ENCODE results near the gene CES2.

The CES2 gene

DNA sequence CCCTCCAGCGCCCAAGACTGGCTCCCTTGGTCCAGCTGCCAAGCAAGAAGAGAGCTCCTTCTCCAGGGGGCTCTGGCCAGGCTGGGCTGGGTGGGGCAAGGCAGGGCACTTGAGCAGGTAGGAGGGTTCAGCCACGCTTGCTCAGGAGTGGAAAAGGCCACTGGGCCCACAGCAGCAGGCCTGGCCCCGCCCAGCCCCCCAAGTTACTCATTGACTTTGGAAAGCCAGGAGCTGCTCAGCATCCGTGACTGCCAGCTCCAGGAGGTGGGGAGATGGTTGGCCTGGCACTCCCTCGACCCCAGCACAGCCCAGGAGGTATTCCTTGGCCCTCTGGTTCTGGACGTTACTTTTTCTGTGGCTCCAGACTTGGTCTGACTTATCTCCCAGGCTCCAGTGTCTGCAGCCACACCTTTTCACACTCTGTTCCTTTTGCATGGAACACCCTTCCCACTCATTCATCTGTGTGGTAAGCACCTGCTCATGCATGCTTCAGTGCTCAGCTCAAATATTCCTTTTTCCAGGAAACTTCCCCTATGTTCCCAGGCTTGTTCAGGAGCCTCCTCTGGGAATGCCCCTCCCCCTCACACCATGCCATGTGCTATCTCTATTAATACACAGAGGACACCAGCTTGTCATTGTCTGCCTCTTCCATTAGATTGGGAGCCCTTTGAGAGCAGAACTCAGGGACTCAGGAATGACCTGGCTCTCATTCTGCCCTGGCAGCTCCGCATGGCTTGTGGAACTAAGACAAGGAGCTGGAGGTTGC lies 16.3 kb upstream of the CES2 start, which contains the start of gene CDH16:
Gene CDH16, minus strand, starts transcription at position 83 of the 766 bp plus-strand sequence. CDS start 820 bp downstream, outside the sequence.
- DNase-seq (ENCODE audit: low read depth in 2 of 2): no peak

DNA sequence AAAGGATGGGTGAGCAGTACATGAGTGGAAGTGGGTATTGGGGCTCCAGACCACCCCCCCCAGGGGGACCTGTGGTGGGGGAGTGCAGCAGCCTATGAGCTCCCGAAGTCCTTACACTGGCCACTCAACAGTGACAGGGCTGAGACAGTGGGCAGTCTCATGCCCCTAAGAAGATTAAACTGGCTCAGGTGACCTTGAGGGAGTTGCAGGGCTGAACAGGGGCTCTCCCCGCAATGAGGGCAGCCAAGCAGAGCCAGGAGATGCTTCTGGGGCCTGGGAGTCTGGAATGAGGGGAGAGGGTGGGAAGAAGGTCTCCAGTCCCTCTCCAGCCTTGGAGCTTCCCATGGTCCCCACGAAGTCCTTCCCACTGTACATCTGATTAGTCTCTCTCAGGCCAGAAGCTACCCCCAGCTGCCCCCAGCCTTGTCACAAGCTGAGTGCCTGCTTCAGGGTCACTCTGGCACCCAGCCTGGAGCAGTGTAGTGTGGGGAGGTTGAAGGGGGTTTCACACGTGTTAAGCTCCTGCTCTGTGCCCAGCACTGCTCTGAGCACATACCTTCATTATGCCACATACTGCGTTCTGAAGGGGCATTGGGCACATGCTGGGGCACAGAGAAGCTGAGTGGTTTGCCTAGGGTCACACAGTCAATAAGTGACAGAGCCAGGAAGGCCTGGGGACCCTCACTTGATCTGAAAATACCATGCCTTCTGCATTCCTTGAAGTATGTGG lies 15.6 kb upstream of the CES2 start:
- DNase-seq (ENCODE audit: low read depth in 2 of 2): no peak

DNA sequence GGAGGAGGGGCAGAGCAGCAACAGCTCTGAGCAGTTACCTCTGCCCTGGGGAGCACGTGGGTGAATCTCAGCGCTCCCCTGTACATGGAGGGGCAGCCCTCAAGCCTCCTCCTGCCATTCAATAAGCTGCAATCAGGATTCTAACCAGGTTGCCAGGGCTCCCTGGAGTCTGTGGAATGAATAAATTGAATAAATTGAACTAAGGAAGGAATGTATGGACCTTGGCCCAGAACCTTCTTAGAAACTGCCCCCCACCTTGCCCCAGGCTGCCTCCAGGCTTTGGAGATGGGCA lies 15.1 kb upstream of the CES2 start:
- no peak for DNase-seq (ENCODE audit: low read depth in 2 of 2)

DNA sequence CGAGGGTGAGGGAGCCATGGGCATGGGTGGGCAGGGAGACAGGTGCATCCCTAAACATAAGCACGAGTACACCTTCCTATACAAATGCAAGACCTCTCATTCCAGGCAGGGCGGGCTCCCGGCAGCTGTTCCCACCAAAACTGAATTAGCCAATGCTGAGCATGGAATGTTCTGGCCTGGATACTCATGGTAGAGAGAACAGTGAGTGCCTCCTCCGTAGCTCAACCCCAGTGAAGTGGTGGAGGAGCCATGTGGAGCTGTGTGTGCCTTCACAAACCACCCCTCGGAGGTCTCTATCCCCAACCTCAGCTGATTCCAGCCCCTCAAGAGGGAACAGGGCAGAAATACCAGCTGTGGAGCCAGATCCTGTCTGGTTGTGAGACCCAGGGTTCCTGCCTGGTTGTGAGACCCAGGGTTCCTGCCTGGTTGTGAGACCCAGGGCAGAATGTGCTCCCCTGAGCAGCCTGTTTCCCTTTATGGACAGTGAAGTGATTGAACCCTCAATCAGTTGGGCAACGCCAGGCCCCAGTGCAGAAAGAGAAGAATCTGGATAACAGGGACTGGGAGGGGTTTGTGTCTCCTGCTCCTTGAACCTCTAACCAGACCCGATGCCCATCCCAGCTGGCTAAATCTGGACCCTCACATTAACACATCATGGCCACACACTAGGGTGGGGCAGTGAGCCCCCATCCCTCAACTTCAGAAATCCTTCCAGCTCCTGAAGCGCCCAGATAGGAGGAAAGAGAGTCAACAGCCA lies 14.2 kb upstream of the CES2 start:
- DNase-seq (ENCODE audit: low read depth in 2 of 2): no peak

DNA sequence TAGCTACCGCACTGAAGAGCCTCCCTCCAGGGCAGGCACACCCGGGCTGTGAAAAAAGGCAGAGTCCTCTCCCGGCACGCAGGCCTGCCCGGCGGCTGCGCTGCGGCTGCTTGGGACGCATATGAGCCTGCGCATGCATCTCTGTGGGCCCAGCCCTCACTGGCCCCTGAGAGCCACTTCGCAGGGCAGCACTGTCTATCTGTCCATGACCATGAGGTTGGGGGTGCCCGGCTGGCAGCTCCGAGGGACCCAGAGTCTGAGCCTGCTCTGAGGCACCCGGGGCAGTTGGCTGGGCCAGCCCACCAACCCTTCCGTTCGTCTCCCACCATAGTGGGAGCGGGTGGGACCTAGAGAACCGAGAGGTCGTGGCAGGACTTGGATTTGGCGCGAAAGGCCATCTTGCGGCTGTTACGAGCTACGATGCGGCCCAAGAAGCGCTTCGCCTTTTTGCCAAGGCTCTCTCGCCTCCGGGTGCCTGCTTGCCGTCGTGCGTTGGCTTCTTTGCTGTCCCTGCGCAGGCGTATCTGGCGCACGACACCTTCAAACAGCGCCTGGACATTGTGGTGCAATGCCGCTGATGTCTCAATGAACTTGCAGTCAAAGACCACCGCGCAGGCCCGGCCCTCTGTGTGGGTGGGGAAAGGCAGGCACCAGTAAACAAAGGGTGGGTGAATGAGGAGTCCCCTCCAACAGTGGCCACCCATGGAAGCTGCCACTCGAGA lies 13.4 kb upstream of the CES2 start:
- no peak for DNase-seq (ENCODE audit: low read depth in 2 of 2)

DNA sequence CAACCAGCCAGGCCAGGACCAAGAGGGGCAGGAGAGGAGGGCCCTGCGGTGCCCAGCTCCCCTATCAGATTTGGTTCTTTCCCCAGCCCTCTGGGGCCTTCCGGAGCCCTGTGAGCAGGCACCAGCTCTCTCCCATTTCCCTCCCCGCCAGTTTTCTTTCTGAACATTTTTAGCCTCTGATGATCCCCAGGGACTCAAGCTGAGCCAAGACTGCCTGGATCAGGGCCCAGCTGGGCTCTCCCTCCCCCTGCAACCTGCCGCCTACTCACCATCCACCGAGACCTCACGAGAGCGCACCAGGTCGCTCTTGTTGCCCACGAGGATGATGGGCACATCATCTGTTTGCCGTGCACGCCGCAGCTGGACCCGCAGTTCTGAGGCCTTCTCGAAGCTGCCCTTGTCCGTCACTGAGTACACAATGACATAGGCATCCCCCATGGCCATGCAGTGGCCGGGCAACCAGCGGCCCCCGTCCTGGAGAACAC lies 12.0 kb upstream of the CES2 start:
- DNase-seq (ENCODE audit: low read depth in 2 of 2): no peak

DNA sequence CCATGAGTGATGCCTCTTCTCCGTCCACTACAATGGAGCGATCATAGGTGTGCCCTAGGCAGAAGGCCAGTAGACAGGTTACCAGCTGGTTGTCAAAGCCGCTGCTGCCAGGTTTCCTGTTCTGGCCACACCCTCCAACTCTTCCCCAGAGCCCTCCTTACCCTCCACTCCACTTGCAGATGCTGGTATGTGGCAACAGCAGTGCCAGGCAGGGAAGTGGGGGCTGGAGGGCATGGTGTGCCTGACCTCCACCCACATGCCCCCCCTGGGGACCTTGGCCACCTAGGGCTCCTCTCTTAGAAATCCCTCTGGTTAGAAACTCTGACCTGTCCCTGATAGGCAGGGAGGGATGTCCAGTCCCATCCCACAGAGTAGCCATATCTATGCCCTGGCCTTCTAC lies 11.4 kb upstream of the CES2 start:
- no peak for DNase-seq (ENCODE audit: low read depth in 2 of 2)

DNA sequence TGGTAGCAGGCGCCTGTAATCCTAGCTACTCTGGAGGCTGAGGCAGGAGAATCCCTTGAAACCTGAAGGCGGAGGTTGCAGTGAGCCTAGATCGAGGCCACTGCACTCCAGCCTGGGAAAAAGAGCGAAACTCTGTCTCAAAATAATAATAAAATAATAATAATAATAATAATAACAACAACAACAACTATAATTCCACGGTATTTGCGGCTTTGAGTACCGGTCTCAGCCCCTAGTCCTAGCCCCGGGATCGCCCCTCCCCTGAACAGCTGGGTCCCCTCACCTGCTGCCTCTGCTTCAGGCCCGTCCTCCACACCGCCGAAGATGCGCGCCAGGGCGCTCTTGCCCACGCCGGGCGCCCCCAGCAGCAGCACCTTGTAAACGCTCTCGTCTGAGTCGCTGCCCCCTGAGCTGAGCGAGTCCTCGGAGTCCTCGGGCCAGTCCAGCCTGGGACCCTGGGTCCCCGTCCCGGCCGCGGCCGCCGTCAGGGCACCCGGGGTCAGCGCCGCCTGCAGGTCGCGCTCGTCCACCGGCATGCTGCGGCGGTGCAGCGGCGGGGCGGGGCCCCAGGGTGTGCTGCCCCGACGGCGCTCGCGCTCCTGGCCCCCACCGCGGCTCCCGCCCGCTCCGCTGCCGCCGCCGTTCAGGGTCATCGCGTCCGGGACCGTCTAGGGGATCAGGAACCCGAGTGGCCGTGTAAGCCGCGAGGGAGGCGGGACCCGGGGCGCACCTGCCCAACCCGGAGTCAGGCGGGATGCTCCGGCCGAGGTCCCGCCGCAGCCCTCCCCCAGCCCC lies 10.6 kb upstream of the CES2 start:
- no peak for DNase-seq (ENCODE audit: low read depth in 2 of 2)

DNA sequence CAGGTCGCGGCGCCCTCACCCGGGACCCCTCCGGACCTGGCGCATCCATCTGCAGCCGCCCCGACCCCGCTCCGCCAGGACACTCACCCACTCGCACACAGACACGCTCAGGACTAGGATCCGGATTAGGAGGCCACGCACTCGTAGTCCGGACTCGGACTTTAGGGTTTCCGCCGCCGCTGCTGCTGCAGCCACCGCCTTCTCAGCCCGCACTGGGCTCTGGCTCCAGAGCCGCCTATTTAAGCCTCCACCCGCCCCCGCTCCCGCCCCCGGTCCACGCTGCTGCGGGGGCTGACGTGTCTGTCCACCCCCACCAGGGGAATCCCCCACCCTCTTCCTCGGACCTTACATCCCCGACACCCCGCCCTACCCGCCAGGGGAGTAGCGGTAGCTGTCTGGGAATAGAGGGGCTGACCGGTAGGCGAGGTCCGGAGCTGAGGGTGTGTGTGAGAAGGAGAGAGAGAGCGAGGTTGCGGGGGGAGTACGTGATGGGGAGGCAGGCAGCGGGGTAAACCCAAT lies 9.9 kb upstream of the CES2 start, which contains the start of gene RRAD:
Gene RRAD, minus strand, starts transcription at position 214 of the 519 bp plus-strand sequence. CDS start 356 bp downstream, outside the sequence.
- DNase-seq (ENCODE audit: low read depth in 2 of 2): no peak

DNA sequence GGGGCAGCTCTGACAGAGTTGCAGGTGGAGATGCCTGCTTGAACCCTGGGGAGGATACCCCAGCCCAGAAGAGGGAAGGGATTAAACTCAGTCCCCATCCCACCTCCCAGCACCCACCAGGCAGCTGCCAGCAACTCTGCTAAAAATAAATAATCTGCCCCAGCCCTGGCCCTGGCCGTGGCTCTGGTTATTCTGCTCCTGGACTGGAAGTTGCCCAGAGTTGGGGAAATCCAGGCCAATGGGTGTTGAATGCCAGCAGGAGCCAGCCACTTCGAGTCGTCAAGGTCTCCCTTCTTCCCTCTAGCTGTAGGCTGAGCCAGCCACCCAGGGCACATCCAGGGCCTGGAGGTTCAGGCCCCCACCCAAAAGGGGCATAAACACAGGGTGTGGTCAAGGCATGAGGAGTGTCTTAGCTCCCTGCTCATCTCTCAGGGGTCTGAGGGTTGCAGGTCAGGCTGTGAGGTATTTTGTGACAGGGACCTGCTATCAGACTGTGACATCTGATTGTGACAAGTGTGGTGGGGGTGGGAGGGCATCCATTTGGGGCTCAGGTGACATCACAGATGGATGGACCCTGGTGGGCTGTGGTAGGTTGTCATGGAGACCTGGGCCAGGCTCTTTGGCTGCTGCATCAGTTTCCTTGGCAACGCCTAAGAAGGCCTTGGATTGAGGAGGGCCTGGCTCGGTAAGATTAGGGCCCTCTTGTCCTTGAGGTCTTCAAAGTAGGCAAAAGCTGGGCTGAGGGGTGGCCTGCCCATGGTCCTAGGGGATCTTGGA lies 9.0 kb upstream of the CES2 start:
- DNase-seq (ENCODE audit: low read depth in 2 of 2): no peak

DNA sequence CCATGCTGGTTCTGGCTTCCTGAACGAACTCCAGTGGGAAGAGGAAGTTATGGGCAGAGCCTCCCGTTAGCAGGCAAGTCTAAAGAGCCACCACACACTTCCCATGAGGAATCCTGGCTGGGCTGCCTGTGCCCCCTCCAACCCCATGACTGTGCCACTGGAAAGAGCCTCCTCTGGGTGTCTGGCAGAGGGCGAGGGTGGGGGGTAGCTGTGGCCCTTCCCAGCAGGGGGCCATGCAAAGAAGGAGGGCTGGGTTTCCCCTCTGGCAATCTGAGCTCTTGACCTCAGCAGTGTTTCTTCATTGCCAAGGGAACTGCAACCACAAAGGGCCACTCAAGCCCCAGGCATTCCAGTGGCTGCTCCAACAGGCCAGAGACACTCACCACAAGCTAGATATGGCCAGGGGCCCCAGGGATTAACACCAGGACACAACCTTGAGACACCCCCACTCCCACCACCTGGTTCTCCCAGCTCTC lies 8.3 kb upstream of the CES2 start:
- DNase-seq (ENCODE audit: low read depth in 2 of 2): peak in 1 of 2 experiments; percentile 20

DNA sequence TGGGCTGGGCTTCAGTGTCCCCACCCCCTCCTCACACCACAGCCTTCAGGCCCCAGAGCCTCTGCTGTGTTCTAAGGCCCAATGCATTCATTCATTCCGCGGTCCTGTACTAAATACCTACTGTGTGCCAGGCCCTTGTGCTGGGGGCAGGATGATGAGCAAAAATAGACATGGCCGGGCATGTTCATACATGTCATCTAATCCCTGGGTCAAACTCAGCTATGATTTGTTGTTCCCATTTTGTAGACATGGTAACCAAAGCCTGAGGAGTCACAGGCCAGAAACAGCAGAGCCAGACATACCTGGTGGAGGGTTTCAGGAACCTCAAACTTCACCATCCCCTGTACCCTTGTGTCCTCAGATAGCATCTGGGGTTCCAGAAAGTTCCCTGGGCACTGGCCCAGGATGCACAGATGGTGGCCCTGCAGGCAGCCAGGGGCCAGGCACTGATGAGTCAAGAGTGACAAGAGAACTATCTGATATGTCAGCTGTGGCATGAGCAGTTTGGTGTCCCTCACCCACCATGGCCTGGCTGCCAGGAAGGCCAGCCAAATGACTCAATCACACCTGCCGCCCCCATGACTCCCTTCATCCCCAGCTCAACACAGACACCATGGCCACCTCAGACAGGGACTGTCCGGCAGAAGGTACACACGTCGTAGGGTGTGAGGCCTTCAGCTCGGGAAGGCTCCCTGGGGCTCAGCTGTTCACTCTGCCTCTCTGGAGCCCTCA lies 7.2 kb upstream of the CES2 start:
- DNase-seq (ENCODE audit: low read depth in 2 of 2): no peak

DNA sequence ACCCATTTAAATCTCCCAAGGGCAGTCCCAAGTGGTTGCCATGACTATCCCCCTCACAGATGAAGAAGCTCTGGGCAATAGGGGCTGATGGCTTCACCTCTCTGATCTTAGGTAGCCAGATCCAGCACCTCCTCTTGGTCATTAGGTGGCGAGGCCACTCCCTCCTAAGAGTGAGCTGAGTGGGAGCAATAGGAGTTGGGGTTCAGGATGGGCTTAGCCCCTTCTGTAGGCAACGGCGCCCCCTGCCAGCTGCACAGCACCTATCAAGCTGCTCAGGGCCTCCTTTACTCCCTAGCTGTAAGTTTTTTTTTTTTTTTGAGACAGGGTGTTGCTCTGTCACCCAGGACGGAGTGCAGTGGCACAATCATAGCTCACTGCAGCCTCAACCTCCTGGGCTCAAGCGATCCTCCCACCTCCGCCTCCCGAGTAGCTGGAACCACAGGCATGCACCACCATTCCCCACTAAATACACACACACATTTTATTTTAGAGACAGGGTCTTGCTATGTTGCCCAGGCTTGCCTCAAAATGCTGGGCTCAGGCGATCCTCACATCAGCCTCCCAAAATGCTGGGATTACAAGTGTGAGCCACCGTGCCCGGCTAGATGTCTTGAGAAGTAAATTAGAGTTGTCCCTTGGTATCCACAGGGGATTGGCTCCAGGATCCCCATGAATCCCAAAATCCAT lies 6.5 kb upstream of the CES2 start:
- DNase-seq (ENCODE audit: low read depth in 2 of 2): no peak

DNA sequence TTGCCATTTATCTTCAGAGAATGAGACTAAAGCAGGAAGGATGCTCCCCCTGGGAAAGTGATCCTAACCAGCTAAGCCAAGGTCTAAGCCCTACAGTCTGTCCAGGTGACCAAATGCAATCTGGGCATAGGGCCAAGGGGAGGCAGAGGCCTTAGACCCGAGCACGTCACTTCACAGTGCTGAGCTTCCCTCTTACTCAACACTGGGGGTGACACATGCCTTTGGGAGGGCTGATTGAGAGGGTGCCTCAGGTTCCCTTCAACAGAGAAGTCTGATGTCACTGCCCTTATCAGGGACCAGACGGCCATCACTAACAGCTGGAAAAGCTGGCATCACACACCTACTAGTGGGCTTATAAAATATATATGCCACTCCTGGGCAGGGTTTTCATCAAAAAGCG lies 5.1 kb upstream of the CES2 start:
- no peak for DNase-seq (ENCODE audit: low read depth in 2 of 2)

DNA sequence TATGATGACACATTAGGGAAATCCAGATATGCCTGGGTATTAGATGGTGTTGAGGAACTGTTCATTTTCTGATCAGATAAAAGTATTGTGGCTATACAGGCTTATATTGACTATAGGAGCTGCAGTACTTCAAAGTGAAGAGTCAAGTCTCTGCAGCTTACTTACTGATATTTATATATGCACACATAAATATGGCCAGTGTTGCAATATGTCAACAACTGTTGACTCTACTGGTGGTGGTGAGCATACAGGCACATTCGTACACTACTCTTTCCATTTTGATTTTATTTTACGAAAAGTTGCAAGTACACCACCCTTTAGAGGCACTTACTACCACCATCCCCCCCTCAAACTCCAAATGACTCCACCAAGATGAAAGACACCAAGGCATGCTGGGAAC lies 3.7 kb upstream of the CES2 start:
- no peak for DNase-seq (ENCODE audit: low read depth in 2 of 2)

DNA sequence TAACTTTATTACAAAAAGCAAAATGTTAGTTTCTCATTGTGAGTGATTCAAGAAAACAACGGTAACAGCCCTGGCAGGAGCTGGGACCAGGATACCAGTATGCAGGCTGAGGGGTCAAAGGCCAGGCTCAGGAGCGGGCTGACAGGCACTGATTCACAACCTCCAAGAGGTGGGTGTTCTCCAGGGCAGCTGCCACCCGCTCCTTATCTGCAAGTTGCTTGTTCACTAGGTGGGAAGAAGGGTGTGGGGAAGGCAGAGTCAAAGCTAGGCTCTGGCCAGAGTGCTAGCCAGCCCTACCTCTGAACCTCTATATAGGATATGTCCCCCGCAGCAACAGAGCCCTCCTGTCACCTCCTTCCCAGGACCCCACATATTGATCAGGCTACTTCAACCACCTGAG lies 3.2 kb upstream of the CES2 start:
- DNase-seq (ENCODE audit: low read depth in 2 of 2): no peak

DNA sequence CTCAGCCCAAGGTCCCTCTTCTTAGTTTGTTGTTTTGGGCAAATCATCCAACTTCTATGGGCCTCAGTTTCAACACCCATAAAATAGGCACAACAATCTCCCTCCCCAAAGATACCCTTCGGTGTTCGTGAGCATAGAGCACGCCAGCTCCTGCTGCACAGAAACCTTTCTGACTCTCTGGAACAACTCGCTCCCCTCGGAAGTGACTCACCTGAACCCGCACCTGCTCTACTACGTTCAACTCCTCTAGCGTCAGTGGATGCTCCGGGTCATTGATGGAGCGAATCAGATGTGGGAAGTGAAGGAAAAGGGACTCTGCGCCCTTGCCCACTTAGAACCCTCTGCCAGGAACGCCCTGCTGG lies 1.6 kb upstream of the CES2 start:
- DNase-seq (ENCODE audit: low read depth in 2 of 2): no peak

DNA sequence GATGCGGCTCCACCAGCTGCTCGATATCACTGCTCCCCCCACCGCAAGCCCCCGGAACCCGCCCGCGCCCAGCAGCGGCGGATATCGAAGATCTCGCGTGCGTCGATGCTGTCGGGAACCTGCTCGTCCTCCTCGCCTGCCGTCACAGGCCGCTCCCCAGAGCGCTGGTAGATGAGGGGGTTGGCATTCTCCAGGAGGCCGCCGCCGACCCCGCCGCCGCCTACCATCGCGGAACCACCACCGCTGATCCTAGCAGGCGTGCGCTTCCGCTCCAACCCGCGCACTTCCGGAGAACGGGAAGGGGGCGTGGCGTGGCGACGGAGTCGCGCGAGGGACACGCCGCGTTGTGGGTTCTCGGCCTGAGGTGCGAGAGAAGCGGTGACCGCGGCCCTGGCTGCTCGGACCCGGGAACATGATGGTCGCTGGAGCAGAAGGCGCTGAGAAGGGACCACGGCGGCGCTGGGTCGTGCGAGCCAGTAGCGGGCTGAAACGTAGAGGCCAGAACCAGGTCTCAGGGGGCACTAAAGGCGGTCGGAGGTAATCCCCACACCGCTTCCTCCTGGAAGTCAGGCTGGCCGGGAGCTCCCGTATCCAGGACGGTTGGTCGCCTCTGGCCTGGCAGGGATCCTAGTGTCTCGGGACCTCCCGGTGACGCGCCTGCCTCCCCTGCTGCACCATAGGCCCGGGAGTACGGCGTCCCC lies 1.0 kb upstream of the CES2 start, which contains the start of gene CIAO2B:
Gene CIAO2B, minus strand, starts transcription at position 265 of the 701 bp plus-strand sequence. Its CDS starts 38 bp downstream, at position 227.
- DNase-seq (ENCODE audit: low read depth in 2 of 2): peak; percentile 49 to 60

Data from fibroblast of skin of left quadriceps (primary cell).